MCF 10A (cell line): ENCODE data around the gene FOS. TPM values are rescaled to one million over a fixed set of nuclear protein-coding genes. Genes with fewer than 3 reads are reported as not detected.

ENCODE experiments used
- BruUV-seq: library from RNA; stranded (reverse); fragments of 400-500 nt; replicated peaks from 2 replicates; lab custom pipeline; 2021; lab: Mats Ljungman, UMichigan
- CTCF ChIA-PET: fragments of 300-600 bp; sonication (Branson Sonifier 250); formaldehyde crosslinking; extraction: SDS; loops from one replicate; lab custom pipeline; 2021; ENCODE audit warnings: antibody characterized with exemption, inconsistent platforms; lab: Yijun Ruan, JAX
- POLR2A ChIA-PET: fragments of 300-600, 350-650 bp; sonication (Branson Sonifier 250); formaldehyde crosslinking; extraction: SDS; loops from one replicate; lab custom pipeline; 2020; ENCODE audit warnings: antibody characterized with exemption, inconsistent platforms; lab: Yijun Ruan, JAX
- DNase-seq: peaks from one replicate; pipeline ENCODE4 v3.0.0-alpha.2; 2018; ENCODE audit not compliant: unreplicated experiment
- H3K27ac Mint-ChIP-seq: one replicate; pipeline ENCODE4 v1.8.0; 2022; ENCODE audit warnings: mild to moderate bottlenecking, low read depth, mixed read lengths; ENCODE audit not compliant: unreplicated experiment
- H3K27me3 Mint-ChIP-seq: one replicate; pipeline ENCODE4 v1.8.0; 2022; ENCODE audit warnings: mixed read lengths; ENCODE audit not compliant: insufficient read depth, unreplicated experiment
- H3K36me3 Mint-ChIP-seq: one replicate; pipeline ENCODE4 v1.8.0; 2022; ENCODE audit warnings: mild to moderate bottlenecking, moderate library complexity, mixed read lengths; ENCODE audit not compliant: insufficient read depth, unreplicated experiment
- H3K4me1 Mint-ChIP-seq: one replicate; pipeline ENCODE4 v1.8.0; 2022; ENCODE audit warnings: mixed read lengths; ENCODE audit not compliant: insufficient read depth, unreplicated experiment
- H3K4me3 Mint-ChIP-seq: one replicate; pipeline ENCODE4 v1.8.0; 2022; ENCODE audit warnings: mild to moderate bottlenecking, moderate library complexity, mixed read lengths; ENCODE audit not compliant: unreplicated experiment
- H3K9me3 Mint-ChIP-seq: one replicate; pipeline ENCODE4 v1.8.0; 2022; ENCODE audit warnings: mixed read lengths; ENCODE audit not compliant: unreplicated experiment
- intact Hi-C: fragments of 100-400 bp; cut with micrococcal nuclease; formaldehyde crosslinking; loops from 2 replicates; pipeline ENCODE4 v1.14.1; 2022
- total RNA-seq: library from RNA; stranded (reverse); gene quantifications from 2 replicates; pipeline ENCODE4 v1.2.3, GENCODE V29; 2022
- TF ChIP-seq, protein P1 (sequence below): fragments of 200-600 bp; IDR thresholded peaks from one replicate; pipeline ENCODE4 v1.8.0; 2022; ENCODE audit warnings: antibody characterized with exemption, mild to moderate bottlenecking; ENCODE audit not compliant: unreplicated experiment

The FOS gene
- total RNA-seq, 1 experiment from 2014 or later: 139 TPM

- POLR2A ChIA-PET: interaction anchor here (0.7 to 8.8 kb wide), 10 partner anchors 11 to 140 kb away, joined by 3 to 402 read pairs (median 4); no protein-coding TSS in a partner anchor
- Mint-ChIP-seq H3K36me3 (peaks cover 12% of the 10 kb centered on the region), H3K27me3 (no peaks in the 10 kb centered on the region), H3K4me3 (no peak overlapping the region), H3K4me1 (peaks cover 23% of the 10 kb centered on the region), H3K27ac (peak overlapping the region; percentile 17), H3K9me3 (no peaks in the 10 kb centered on the region)
- TF ChIP-seq, protein P1, sequence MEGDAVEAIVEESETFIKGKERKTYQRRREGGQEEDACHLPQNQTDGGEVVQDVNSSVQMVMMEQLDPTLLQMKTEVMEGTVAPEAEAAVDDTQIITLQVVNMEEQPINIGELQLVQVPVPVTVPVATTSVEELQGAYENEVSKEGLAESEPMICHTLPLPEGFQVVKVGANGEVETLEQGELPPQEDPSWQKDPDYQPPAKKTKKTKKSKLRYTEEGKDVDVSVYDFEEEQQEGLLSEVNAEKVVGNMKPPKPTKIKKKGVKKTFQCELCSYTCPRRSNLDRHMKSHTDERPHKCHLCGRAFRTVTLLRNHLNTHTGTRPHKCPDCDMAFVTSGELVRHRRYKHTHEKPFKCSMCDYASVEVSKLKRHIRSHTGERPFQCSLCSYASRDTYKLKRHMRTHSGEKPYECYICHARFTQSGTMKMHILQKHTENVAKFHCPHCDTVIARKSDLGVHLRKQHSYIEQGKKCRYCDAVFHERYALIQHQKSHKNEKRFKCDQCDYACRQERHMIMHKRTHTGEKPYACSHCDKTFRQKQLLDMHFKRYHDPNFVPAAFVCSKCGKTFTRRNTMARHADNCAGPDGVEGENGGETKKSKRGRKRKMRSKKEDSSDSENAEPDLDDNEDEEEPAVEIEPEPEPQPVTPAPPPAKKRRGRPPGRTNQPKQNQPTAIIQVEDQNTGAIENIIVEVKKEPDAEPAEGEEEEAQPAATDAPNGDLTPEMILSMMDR: no peak
- intact Hi-C loops: no loop called here
- BruUV-seq: no TSS peak
- CTCF ChIA-PET: interaction anchor here (0.6 to 1.7 kb wide), 5 partner anchors 21 to 784 kb away, joined by 3 to 6 read pairs (median 3); no protein-coding TSS in a partner anchor
- DNase-seq: no peak
Observed at GRCh38 chr14:75274050-75274898, 4.4 kb upstream of the FOS start.

- H3K27ac Mint-ChIP-seq: peak overlapping the region; percentile 17
- no peaks in the 10 kb centered on the region for H3K27me3 Mint-ChIP-seq
- peak overlapping the region; percentile 1 for H3K4me3 Mint-ChIP-seq
- TF ChIP-seq, protein P1: no peak
- ChIA-PET POLR2A (interaction anchor here (0.6 to 8.8 kb wide), 5 partner anchors 20 to 150 kb away, joined by 3 to 402 read pairs (median 53); no protein-coding TSS in a partner anchor), CTCF (interaction anchor here (1.4 kb wide), 1 partner anchor 45 kb away, joined by 3 read pairs; no protein-coding TSS in a partner anchor)
- DNase-seq: peak; percentile 82
- BruUV-seq: no TSS peak
- H3K9me3 Mint-ChIP-seq: no peaks in the 10 kb centered on the region
- H3K36me3 Mint-ChIP-seq: peaks cover 20% of the 10 kb centered on the region
- intact Hi-C loops: loop anchor here (5.0 kb wide), 1 partner anchor 128 kb away; no protein-coding TSS in a partner anchor
- H3K4me1 Mint-ChIP-seq: peaks cover 23% of the 10 kb centered on the region
Observed at GRCh38 chr14:75274899-75275569, 3.6 kb upstream of the FOS start.

DNA sequence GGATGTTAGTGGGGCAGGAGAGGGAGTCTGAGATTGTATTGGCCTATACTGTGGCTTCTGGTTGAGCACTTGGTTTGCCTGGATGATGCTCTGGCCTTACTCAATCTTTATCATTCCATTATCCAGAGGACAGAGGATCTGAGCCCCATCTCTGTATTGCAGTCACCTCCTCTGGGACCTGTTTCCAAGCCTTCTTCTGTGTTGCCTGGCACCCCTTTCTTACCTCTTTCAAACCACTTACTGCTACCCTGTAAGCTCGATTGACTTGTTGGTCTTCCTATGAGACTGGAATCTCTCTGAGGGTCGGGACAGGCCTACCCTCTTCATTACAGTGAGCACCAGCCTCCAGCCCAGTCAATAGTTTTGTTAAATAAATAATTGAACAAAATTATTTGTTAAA lies 3.0 kb upstream of the FOS start:
- CTCF ChIA-PET: interaction anchor here (1.0 kb wide), 1 partner anchor 9 kb away, joined by 3 read pairs; no protein-coding TSS in a partner anchor
- H3K27ac Mint-ChIP-seq: peak overlapping the region; percentile 99
- TF ChIP-seq, protein P1: no peak
- no TSS peak for BruUV-seq
- H3K4me1 Mint-ChIP-seq: peaks cover 28% of the 10 kb centered on the region
- no peaks in the 10 kb centered on the region for H3K27me3 Mint-ChIP-seq
- DNase-seq: no peak
- intact Hi-C loops: loop anchor here (5.0 kb wide), 1 partner anchor 128 kb away; no protein-coding TSS in a partner anchor
- H3K36me3 Mint-ChIP-seq: peaks cover 25% of the 10 kb centered on the region
- H3K4me3 Mint-ChIP-seq: no peak overlapping the region
- POLR2A ChIA-PET: interaction anchor here (0.8 to 8.8 kb wide), 5 partner anchors 20 to 108 kb away, joined by 3 to 402 read pairs (median 53); no protein-coding TSS in a partner anchor
- H3K9me3 Mint-ChIP-seq: no peaks in the 10 kb centered on the region
